ENCODE results near the gene ITGA11. TPM values are rescaled to one million over a fixed set of nuclear protein-coding genes. Genes with fewer than 3 reads are reported as not detected.

Gene ITGA11
- total RNA-seq, 1 donor from 2014 or later: 7.0 TPM

- Histone ChIP-seq H3K36me3 (ENCODE audit: control insufficient read depth, insufficient read depth, low read length) (no peaks in the 10 kb centered on the region), H3K4me3 (ENCODE audit: low read depth, low read length) (no peak overlapping the region), H3K27me3 (ENCODE audit: control insufficient read depth, insufficient read depth, low read length) (peaks cover 2% of the 10 kb centered on the region)
- TF ChIP-seq CTCF (IDR thresholded peaks at IDR 0.05; ENCODE audit: insufficient read depth, low read length, poor library complexity, severe bottlenecking): no peak
- no peak for DNase-seq (ENCODE audit: low read depth)
These were observed 41.8 kb downstream of the ITGA11 start for GRCh38 chr15:68389936-68390817.

GRCh38 chr15:68389041-68389930 is 42.7 kb downstream of the ITGA11 start:
- no peaks in the 10 kb centered on the region for H3K36me3 ChIP-seq (ENCODE audit: control insufficient read depth, insufficient read depth, low read length)
- H3K27me3 ChIP-seq (ENCODE audit: control insufficient read depth, insufficient read depth, low read length): peaks cover 2% of the 10 kb centered on the region
- no peak overlapping the region for H3K4me3 ChIP-seq (ENCODE audit: low read depth, low read length)
- TF ChIP-seq CTCF (IDR thresholded peaks at IDR 0.05; ENCODE audit: insufficient read depth, low read length, poor library complexity, severe bottlenecking): no peak
- DNase-seq (ENCODE audit: low read depth): no peak

- Histone ChIP-seq H3K36me3 (ENCODE audit: control insufficient read depth, insufficient read depth, low read length) (no peaks in the 10 kb centered on the region), H3K4me3 (ENCODE audit: low read depth, low read length) (no peak overlapping the region), H3K27me3 (ENCODE audit: control insufficient read depth, insufficient read depth, low read length) (peaks cover 2% of the 10 kb centered on the region)
- no peak for TF ChIP-seq CTCF (IDR thresholded peaks at IDR 0.05; ENCODE audit: insufficient read depth, low read length, poor library complexity, severe bottlenecking)
- DNase-seq (ENCODE audit: low read depth): no peak
These were observed 44.4 kb downstream of the ITGA11 start for GRCh38 chr15:68387381-68388143.

GRCh38 chr15:68386587-68387288 is 45.2 kb downstream of the ITGA11 start:
- no peak for DNase-seq (ENCODE audit: low read depth)

More at GRCh38 chr15:68386587-68387288, 45.2 kb downstream of the ITGA11 start:
- peaks cover 2% of the 10 kb centered on the region for H3K27me3 ChIP-seq (ENCODE audit: control insufficient read depth, insufficient read depth, low read length)
- no peak overlapping the region for H3K4me3 ChIP-seq (ENCODE audit: low read depth, low read length)
- no peak for TF ChIP-seq CTCF (IDR thresholded peaks at IDR 0.05; ENCODE audit: insufficient read depth, low read length, poor library complexity, severe bottlenecking)
- no peaks in the 10 kb centered on the region for H3K36me3 ChIP-seq (ENCODE audit: control insufficient read depth, insufficient read depth, low read length)
